Vagina (tissue), 2 donors: ENCODE data around the gene TMEM145.

Source experiments
- CTCF ChIP-seq, 3 experiments: fragments of 450-650 bp in 2 of 3; fragments of 200-600 bp in 1 of 3; sonication (generic) in 1 of 3; IDR thresholded peaks; one replicate each; pipeline ENCODE4 v1.5.1; 2017 to 2019; ENCODE audit warnings: antibody characterized with exemption in 3 of 3, mild to moderate bottlenecking in 2 of 3, moderate library complexity in 2 of 3
- POLR2AphosphoS5 ChIP-seq, 2 donors: sonication (generic); formaldehyde crosslinking; IDR thresholded peaks; one replicate each; pipeline ENCODE4 v1.9.0; 2017; ENCODE audit warnings: antibody characterized with exemption in 2 of 2, mild to moderate bottlenecking in 2 of 2, low read depth in 1 of 2; ENCODE audit not compliant: insufficient read depth in 1 of 2

GRCh38 chr19:42309686-42310085 is 3.4 kb upstream of the TMEM145 start:
- TF ChIP-seq POLR2AphosphoS5 (IDR thresholded peaks at IDR 0.05; ENCODE audit: insufficient read depth in 1 of 2, low read depth in 1 of 2): no peak
- TF ChIP-seq CTCF (IDR thresholded peaks at IDR 0.05): no peak
